ENCODE results near the gene PRR15. TPM values are rescaled to one million over a fixed set of nuclear protein-coding genes. Genes with fewer than 3 reads are reported as not detected.

Gene PRR15
- total RNA-seq: under 1 TPM in 2 of 4 donors, not detected in 2; 0.42 to 0.65 TPM

DNA sequence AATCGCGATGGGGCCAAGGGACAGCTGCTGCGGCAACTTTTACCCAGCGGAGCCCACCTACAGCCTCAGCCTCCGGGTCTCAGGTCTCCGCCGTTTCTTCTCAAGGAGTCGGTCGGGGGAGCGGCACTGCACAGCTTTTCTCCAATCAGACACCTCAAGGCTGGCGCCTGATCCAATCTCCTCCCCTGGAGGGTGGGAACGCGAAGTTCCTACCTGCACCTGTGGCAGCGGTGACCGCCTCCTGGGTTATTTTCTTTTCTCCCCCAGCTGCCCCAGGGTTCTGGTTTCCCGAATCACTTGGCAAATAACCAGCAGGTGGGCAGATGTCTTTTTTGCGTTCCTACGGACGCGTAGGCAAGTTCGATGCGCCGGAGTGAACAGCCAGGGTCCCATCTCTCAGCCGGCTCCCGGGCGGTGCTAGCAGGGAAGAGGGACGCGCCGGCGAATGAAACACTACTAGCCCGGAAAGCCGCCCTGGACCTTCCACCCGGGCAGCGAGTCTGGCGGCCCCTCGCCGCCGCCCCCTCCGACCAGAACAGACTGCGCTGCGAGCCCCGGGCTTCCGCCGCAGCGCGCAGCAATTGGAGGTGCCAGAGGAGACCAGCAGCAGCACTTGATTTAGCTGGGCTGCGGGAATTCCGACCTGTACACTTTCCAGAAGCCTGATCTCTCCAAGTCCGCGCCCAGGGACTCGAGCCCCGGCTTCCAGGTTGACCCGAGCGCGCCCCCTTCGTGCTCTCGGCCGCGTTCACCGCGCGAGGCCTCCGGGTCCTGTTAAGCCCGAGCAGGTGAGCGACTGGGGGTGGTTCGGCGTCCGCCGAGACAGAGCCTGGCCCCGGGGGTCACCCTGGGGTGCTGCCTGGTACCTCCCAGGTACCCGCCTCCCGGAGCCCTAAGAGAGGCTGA is at the start of gene PRR15:
PRR15 (plus strand) TSS at position 246 of the 906 bp plus-strand sequence. CDS start 2,495 bp downstream, outside the sequence.
- Histone ChIP-seq H3K9me3 (no peaks in the 10 kb centered on the region), H3K36me3 (no peaks in the 10 kb centered on the region), H3K4me3 (peak within 1 kb of the TSS; percentile 56 to 67 (median 58)), H3K27ac (replicated peaks in 1 of 4) (peak within 1 kb of the TSS in 3 of 4 donors; percentile 2 to 27 (median 8)), H3K4me1 (peaks cover 32 to 47% (median 42%) of the 10 kb centered on the region in 4 donors), H3K27me3 (peaks cover 6 to 83% (median 41%) of the 10 kb centered on the region in 4 donors)
- TF ChIP-seq EP300 (IDR thresholded peaks at IDR 0.05): no peak
- TF ChIP-seq, protein P1, sequence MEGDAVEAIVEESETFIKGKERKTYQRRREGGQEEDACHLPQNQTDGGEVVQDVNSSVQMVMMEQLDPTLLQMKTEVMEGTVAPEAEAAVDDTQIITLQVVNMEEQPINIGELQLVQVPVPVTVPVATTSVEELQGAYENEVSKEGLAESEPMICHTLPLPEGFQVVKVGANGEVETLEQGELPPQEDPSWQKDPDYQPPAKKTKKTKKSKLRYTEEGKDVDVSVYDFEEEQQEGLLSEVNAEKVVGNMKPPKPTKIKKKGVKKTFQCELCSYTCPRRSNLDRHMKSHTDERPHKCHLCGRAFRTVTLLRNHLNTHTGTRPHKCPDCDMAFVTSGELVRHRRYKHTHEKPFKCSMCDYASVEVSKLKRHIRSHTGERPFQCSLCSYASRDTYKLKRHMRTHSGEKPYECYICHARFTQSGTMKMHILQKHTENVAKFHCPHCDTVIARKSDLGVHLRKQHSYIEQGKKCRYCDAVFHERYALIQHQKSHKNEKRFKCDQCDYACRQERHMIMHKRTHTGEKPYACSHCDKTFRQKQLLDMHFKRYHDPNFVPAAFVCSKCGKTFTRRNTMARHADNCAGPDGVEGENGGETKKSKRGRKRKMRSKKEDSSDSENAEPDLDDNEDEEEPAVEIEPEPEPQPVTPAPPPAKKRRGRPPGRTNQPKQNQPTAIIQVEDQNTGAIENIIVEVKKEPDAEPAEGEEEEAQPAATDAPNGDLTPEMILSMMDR (IDR thresholded peaks at IDR 0.05): no peak
- no peak for TF ChIP-seq POLR2A (IDR thresholded peaks at IDR 0.05; ENCODE audit: low read depth)
- no peak for TF ChIP-seq POLR2AphosphoS5 (IDR thresholded peaks at IDR 0.05)
- intact Hi-C loops (cut with DNase I): no loop called here
- DNase-seq (ENCODE audit: extremely low spot score): no peak
- 0% methylated on average over 31 of the region's 72 CpGs for WGBS

DNA sequence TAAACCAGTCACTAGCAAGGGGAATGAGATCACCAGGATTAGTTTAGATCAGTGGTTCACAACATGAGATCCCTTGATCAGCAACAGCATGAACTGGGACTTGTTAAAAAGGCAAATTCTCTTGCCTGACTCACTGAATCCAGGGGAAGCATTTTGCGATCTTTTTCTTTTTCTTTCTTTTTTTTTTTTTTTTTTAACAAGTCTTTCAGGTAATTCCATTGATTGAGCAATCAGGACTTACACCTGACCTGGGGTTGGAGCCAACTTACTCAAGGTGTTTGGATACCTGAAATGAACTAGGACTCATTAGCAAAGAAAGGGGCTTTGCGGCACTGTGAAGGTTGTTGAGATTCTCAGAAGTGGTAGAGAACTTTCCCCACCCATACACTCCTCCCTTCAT is 47.1 kb upstream of the PRR15 start:
- Histone ChIP-seq H3K4me1 (no peaks in the 10 kb centered on the region), H3K27ac (replicated peaks in 1 of 4) (no peak overlapping the region), H3K36me3 (peaks cover 0 to 17% (median 2%) of the 10 kb centered on the region in 4 donors), H3K27me3 (no peaks in the 10 kb centered on the region), H3K9me3 (peaks cover 0 to 2% (median 0%) of the 10 kb centered on the region in 4 donors), H3K4me3 (no peak overlapping the region)
- 95% methylated on average over 2 of the region's 2 CpGs for WGBS
- intact Hi-C loops (cut with DNase I): no loop called here
- no peak for DNase-seq (ENCODE audit: extremely low spot score)
- TF ChIP-seq POLR2A (IDR thresholded peaks at IDR 0.05; ENCODE audit: low read depth) (no peak), POLR2AphosphoS5 (IDR thresholded peaks at IDR 0.05) (no peak), EP300 (IDR thresholded peaks at IDR 0.05) (no peak)
- TF ChIP-seq, protein P1 (IDR thresholded peaks at IDR 0.05): no peak

- Histone ChIP-seq H3K4me1 (no peaks in the 10 kb centered on the region), H3K4me3 (no peak overlapping the region), H3K9me3 (peaks cover 0 to 13% (median 2%) of the 10 kb centered on the region in 4 donors), H3K27me3 (no peaks in the 10 kb centered on the region), H3K36me3 (peaks cover 0 to 4% (median 0%) of the 10 kb centered on the region in 4 donors), H3K27ac (replicated peaks in 1 of 4) (no peak overlapping the region)
- no peak for DNase-seq (ENCODE audit: extremely low spot score)
- TF ChIP-seq EP300 (IDR thresholded peaks at IDR 0.05): no peak
- TF ChIP-seq POLR2AphosphoS5 (IDR thresholded peaks at IDR 0.05): no peak
- TF ChIP-seq POLR2A (IDR thresholded peaks at IDR 0.05; ENCODE audit: low read depth): no peak
- TF ChIP-seq, protein P1 (IDR thresholded peaks at IDR 0.05): no peak
- intact Hi-C loops (cut with DNase I): no loop called here
- 66% methylated on average over 1 of the region's 1 CpG for WGBS
Observed at GRCh38 chr7:29518616-29519015, 45.0 kb upstream of the PRR15 start.

DNA sequence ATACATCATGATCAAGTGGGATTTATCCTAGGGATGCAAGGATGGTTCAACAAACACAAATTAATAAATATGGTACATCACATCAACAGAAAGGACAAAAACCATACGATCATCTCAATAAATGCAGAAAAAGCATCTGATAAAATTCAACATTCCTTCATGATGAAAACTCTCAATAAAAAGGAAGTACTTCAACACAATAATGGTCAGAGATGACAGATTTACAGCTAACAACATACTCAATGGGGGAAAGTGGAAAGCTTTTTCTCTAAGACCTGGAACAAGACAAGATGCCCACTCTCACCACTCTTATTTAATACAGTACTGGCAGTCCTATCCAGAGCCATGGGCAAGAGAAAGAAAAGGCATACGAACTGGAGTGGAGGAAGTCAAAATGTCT is 39.9 kb upstream of the PRR15 start:
- DNase-seq (ENCODE audit: extremely low spot score): no peak
- intact Hi-C loops (cut with DNase I): no loop called here
- Histone ChIP-seq H3K27ac (replicated peaks in 1 of 4) (no peak overlapping the region), H3K4me1 (no peaks in the 10 kb centered on the region), H3K9me3 (peaks cover 0 to 13% (median 2%) of the 10 kb centered on the region in 4 donors), H3K36me3 (no peaks in the 10 kb centered on the region), H3K4me3 (no peak overlapping the region), H3K27me3 (no peaks in the 10 kb centered on the region)
- TF ChIP-seq, protein P1 (IDR thresholded peaks at IDR 0.05): no peak
- TF ChIP-seq POLR2A (IDR thresholded peaks at IDR 0.05; ENCODE audit: low read depth) (no peak), POLR2AphosphoS5 (IDR thresholded peaks at IDR 0.05) (no peak), EP300 (IDR thresholded peaks at IDR 0.05) (no peak)
- WGBS: 68% methylated on average over 2 of the region's 2 CpGs

Data from esophagus muscularis mucosa (tissue), 4 donors.